GM23338 (cell line): ENCODE data around the gene ZYG11B. TPM values are rescaled to one million over a fixed set of nuclear protein-coding genes. Genes with fewer than 3 reads are reported as not detected.

ENCODE experiments used
- ATAC-seq: fragments of 200-7000 bp; cut with Tn5 transposase; 3 replicates; pipeline ENCODE4 v1.9.1; 2020
- DNase-seq: peaks from one replicate; pipeline ENCODE4 v3.0.0-alpha.2; 2015; ENCODE audit warnings: low spot score
- H2AFZ ChIP-seq: fragments of 200-600 bp; sonication (generic); 2 replicates; pipeline ENCODE4 v1.8.0; 2016; ENCODE audit warnings: antibody characterized with exemption, mild to moderate bottlenecking, moderate library complexity
- H3F3A ChIP-seq: fragments of 200-600 bp; sonication (generic); replicated peaks from 2 replicates; pipeline ENCODE4 v1.8.0; 2017; ENCODE audit warnings: antibody characterized with exemption, mixed run types, low read depth
- H3K27ac ChIP-seq: fragments of 200-600 bp; sonication (generic); 2 replicates; pipeline ENCODE4 v1.6.1; 2016; ENCODE audit warnings: low read depth
- H3K27me3 ChIP-seq: fragments of 200-600 bp; sonication (generic); 2 replicates; pipeline ENCODE4 v1.8.0; 2016; ENCODE audit warnings: mild to moderate bottlenecking, mixed run types, moderate library complexity; ENCODE audit not compliant: insufficient read depth
- H3K36me3 ChIP-seq: fragments of 200-600 bp; sonication (generic); 2 replicates; pipeline ENCODE4 v1.8.0; 2016; ENCODE audit warnings: mild to moderate bottlenecking; ENCODE audit not compliant: insufficient read depth
- H3K4me1 ChIP-seq: fragments of 200-600 bp; sonication (generic); 2 replicates; pipeline ENCODE4 v1.8.0; 2016; ENCODE audit warnings: mild to moderate bottlenecking, moderate library complexity; ENCODE audit not compliant: insufficient read depth
- H3K4me2 ChIP-seq: fragments of 200-600 bp; sonication (generic); 2 replicates; pipeline ENCODE4 v1.7.1; 2017; ENCODE audit warnings: mixed run types
- H3K4me3 ChIP-seq: fragments of 200-600 bp; sonication (generic); 2 replicates; pipeline ENCODE4 v1.6.1; 2016; ENCODE audit warnings: mixed run types
- H3K79me2 ChIP-seq: fragments of 200-600 bp; sonication (generic); replicated peaks from 2 replicates; pipeline ENCODE4 v1.8.0; 2017; ENCODE audit warnings: mild to moderate bottlenecking; ENCODE audit not compliant: insufficient read depth
- H3K9me2 ChIP-seq: fragments of 200-600 bp; sonication (generic); 2 replicates; pipeline ENCODE4 v1.8.0; 2017; ENCODE audit not compliant: insufficient read depth
- H4K20me1 ChIP-seq: fragments of 200-600 bp; sonication (generic); replicated peaks from 2 replicates; pipeline ENCODE4 v1.8.0; 2017; ENCODE audit warnings: mild to moderate bottlenecking; ENCODE audit not compliant: insufficient read depth
- H3K27ac Mint-ChIP-seq: 2 replicates; pipeline ENCODE4 v1.8.0; 2020; ENCODE audit warnings: inconsistent platforms, mild to moderate bottlenecking, moderate library complexity, mixed read lengths
- H3K27me3 Mint-ChIP-seq: 3 replicates; pipeline ENCODE4 v1.8.0; 2022; ENCODE audit warnings: low read depth, mild to moderate bottlenecking, moderate library complexity, mixed read lengths, inconsistent platforms; ENCODE audit not compliant: insufficient read depth, poor library complexity
- H3K36me3 Mint-ChIP-seq: 3 replicates; pipeline ENCODE4 v1.8.0; 2021; ENCODE audit warnings: low read depth, mild to moderate bottlenecking, inconsistent platforms, moderate library complexity, mixed read lengths
- H3K4me1 Mint-ChIP-seq: 3 replicates; pipeline ENCODE4 v1.8.0; 2020; ENCODE audit warnings: mild to moderate bottlenecking, inconsistent platforms, mixed read lengths
- H3K4me3 Mint-ChIP-seq: 3 replicates; pipeline ENCODE4 v1.8.0; 2021; ENCODE audit warnings: moderate library complexity, mild to moderate bottlenecking, inconsistent platforms, mixed read lengths
- H3K9me3 Mint-ChIP-seq: 3 replicates; pipeline ENCODE4 v1.8.0; 2020; ENCODE audit warnings: moderate library complexity, mild to moderate bottlenecking, inconsistent platforms, mixed read lengths
- CREB1 ChIP-seq: fragments of 250-450 bp; sonication (Bioruptor Pico); IDR thresholded peaks from 2 replicates; pipeline ENCODE4 v1.5.0; 2020; ENCODE audit warnings: low read depth, mild to moderate bottlenecking, moderate library complexity
- EZH2phosphoT487 ChIP-seq: fragments of 200-600 bp; sonication (generic); IDR thresholded peaks from one replicate; pipeline ENCODE4 v1.8.1; 2018; ENCODE audit warnings: antibody characterized with exemption; ENCODE audit not compliant: unreplicated experiment
- JUNB ChIP-seq: IDR thresholded peaks from one replicate; pipeline ENCODE4 v1.6.1; 2016; ENCODE audit warnings: antibody characterized with exemption; ENCODE audit not compliant: unreplicated experiment
- NANOG ChIP-seq: IDR thresholded peaks from 2 replicates; pipeline ENCODE4 v1.6.1; 2016; ENCODE audit warnings: antibody characterized with exemption, borderline replicate concordance
- POLR2AphosphoS5 ChIP-seq: IDR thresholded peaks from 2 replicates; pipeline ENCODE4 v1.6.1; 2016; ENCODE audit warnings: antibody characterized with exemption, low read depth
- STAT1 ChIP-seq: IDR thresholded peaks from one replicate; pipeline ENCODE4 v1.6.1; 2016; ENCODE audit warnings: antibody characterized with exemption; ENCODE audit not compliant: unreplicated experiment
- ZNF114 ChIP-seq: fragments of 250-450 bp; sonication (Bioruptor Pico); IDR thresholded peaks from 2 replicates; pipeline ENCODE4 v1.5.0; 2020; ENCODE audit warnings: mild to moderate bottlenecking, moderate library complexity
- ZNF331 ChIP-seq: fragments of 250-450 bp; sonication (Bioruptor Pico); IDR thresholded peaks from 2 replicates; pipeline ENCODE4 v1.5.0; 2020; ENCODE audit warnings: low read depth, mild to moderate bottlenecking, moderate library complexity
- polyA plus RNA-seq: library from polyadenylated mRNA; unstranded; fragments of >200 nt; fragmentation: Nextera tagmentation; extraction: Ambion mirVana; gene quantifications from 2 replicates; pipeline ENCODE4 v1.2.1, GENCODE V29; 2016
- total RNA-seq: library from RNA; depleted of rRNA; stranded (reverse); fragments of >200 nt; shearing (Covaris generic); gene quantifications from 2 replicates; pipeline ENCODE4 v1.2.3, GENCODE V29; 2014
- TF ChIP-seq, protein P1 (sequence below), 2 experiments: fragments of 200-600 bp in 1 of 2; sonication (generic) in 1 of 2; conservative IDR thresholded peaks; 2 replicates each; pipeline versions ENCODE4 v1.5.1 to v1.6.1; 2016 to 2017; ENCODE audit warnings: antibody characterized with exemption in 2 of 2, low read depth in 2 of 2, mild to moderate bottlenecking in 2 of 2, moderate library complexity in 1 of 2
- TF ChIP-seq, protein P2 (sequence below): fragments of 250-450 bp; sonication (Bioruptor Pico); IDR thresholded peaks from 2 replicates; pipeline ENCODE4 v1.5.0; 2020; ENCODE audit warnings: mild to moderate bottlenecking, moderate library complexity
- TF ChIP-seq, protein P3 (sequence below): IDR thresholded peaks from one replicate; pipeline ENCODE4 v1.6.1; 2018; ENCODE audit warnings: antibody characterized with exemption; ENCODE audit not compliant: unreplicated experiment

ZYG11B gene
- total and polyA plus RNA-seq, 2 experiments from 2014 or later = 7.8 to 42.3 TPM

- TF ChIP-seq, protein P1, sequence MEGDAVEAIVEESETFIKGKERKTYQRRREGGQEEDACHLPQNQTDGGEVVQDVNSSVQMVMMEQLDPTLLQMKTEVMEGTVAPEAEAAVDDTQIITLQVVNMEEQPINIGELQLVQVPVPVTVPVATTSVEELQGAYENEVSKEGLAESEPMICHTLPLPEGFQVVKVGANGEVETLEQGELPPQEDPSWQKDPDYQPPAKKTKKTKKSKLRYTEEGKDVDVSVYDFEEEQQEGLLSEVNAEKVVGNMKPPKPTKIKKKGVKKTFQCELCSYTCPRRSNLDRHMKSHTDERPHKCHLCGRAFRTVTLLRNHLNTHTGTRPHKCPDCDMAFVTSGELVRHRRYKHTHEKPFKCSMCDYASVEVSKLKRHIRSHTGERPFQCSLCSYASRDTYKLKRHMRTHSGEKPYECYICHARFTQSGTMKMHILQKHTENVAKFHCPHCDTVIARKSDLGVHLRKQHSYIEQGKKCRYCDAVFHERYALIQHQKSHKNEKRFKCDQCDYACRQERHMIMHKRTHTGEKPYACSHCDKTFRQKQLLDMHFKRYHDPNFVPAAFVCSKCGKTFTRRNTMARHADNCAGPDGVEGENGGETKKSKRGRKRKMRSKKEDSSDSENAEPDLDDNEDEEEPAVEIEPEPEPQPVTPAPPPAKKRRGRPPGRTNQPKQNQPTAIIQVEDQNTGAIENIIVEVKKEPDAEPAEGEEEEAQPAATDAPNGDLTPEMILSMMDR (conservative IDR thresholded peaks at IDR 0.05; ENCODE audit: low read depth in 2 of 2) = no peak
- TF ChIP-seq POLR2AphosphoS5 (no peak), EZH2phosphoT487 (no peak), STAT1 (no peak), JUNB (no peak)
These were observed 39.4 kb upstream of the ZYG11B start (continued) for GRCh38 chr1:52686830-52687229.

- peaks cover 4% of the 10 kb centered on the region; the same call in 1 of the 3 replicates for H3K4me1 Mint-ChIP-seq
- peaks cover 49% of the 10 kb centered on the region for H3K79me2 ChIP-seq
- peaks cover 75% of the 10 kb centered on the region for H3K36me3 Mint-ChIP-seq
- peaks cover 17% of the 10 kb centered on the region for H3K36me3 ChIP-seq
- H3F3A ChIP-seq = peaks cover 12% of the 10 kb centered on the region
- no peak overlapping the region for H3K4me3 ChIP-seq
- H4K20me1 ChIP-seq = peaks cover 32% of the 10 kb centered on the region
- H3K27ac ChIP-seq = no peak overlapping the region
- H3K27me3 Mint-ChIP-seq = peaks cover 3% of the 10 kb centered on the region
- ATAC-seq (no peak), DNase-seq (no peak)
- H3K4me3 Mint-ChIP-seq = no peak overlapping the region
- no peak overlapping the region for H3K4me2 ChIP-seq
- H3K9me2 ChIP-seq = no peaks in the 10 kb centered on the region
- H3K9me3 Mint-ChIP-seq = no peaks in the 10 kb centered on the region
- H2AFZ ChIP-seq = no peak overlapping the region
- H3K4me1 ChIP-seq = peaks cover 3% of the 10 kb centered on the region; the same call in 1 of the 2 replicates
- no peaks in the 10 kb centered on the region for H3K27me3 ChIP-seq
- no peak overlapping the region for H3K27ac Mint-ChIP-seq
- TF ChIP-seq NANOG (no peak), ZNF114 (CRISPR knock-in tag) (no peak), EZH2phosphoT487 (no peak), CREB1 (CRISPR knock-in tag) (no peak), JUNB (no peak), STAT1 (no peak), ZNF331 (CRISPR knock-in tag) (no peak), POLR2AphosphoS5 (no peak)
- TF ChIP-seq, protein P1 (conservative IDR thresholded peaks at IDR 0.05; ENCODE audit: low read depth in 2 of 2) = no peak
- TF ChIP-seq, protein P2, sequence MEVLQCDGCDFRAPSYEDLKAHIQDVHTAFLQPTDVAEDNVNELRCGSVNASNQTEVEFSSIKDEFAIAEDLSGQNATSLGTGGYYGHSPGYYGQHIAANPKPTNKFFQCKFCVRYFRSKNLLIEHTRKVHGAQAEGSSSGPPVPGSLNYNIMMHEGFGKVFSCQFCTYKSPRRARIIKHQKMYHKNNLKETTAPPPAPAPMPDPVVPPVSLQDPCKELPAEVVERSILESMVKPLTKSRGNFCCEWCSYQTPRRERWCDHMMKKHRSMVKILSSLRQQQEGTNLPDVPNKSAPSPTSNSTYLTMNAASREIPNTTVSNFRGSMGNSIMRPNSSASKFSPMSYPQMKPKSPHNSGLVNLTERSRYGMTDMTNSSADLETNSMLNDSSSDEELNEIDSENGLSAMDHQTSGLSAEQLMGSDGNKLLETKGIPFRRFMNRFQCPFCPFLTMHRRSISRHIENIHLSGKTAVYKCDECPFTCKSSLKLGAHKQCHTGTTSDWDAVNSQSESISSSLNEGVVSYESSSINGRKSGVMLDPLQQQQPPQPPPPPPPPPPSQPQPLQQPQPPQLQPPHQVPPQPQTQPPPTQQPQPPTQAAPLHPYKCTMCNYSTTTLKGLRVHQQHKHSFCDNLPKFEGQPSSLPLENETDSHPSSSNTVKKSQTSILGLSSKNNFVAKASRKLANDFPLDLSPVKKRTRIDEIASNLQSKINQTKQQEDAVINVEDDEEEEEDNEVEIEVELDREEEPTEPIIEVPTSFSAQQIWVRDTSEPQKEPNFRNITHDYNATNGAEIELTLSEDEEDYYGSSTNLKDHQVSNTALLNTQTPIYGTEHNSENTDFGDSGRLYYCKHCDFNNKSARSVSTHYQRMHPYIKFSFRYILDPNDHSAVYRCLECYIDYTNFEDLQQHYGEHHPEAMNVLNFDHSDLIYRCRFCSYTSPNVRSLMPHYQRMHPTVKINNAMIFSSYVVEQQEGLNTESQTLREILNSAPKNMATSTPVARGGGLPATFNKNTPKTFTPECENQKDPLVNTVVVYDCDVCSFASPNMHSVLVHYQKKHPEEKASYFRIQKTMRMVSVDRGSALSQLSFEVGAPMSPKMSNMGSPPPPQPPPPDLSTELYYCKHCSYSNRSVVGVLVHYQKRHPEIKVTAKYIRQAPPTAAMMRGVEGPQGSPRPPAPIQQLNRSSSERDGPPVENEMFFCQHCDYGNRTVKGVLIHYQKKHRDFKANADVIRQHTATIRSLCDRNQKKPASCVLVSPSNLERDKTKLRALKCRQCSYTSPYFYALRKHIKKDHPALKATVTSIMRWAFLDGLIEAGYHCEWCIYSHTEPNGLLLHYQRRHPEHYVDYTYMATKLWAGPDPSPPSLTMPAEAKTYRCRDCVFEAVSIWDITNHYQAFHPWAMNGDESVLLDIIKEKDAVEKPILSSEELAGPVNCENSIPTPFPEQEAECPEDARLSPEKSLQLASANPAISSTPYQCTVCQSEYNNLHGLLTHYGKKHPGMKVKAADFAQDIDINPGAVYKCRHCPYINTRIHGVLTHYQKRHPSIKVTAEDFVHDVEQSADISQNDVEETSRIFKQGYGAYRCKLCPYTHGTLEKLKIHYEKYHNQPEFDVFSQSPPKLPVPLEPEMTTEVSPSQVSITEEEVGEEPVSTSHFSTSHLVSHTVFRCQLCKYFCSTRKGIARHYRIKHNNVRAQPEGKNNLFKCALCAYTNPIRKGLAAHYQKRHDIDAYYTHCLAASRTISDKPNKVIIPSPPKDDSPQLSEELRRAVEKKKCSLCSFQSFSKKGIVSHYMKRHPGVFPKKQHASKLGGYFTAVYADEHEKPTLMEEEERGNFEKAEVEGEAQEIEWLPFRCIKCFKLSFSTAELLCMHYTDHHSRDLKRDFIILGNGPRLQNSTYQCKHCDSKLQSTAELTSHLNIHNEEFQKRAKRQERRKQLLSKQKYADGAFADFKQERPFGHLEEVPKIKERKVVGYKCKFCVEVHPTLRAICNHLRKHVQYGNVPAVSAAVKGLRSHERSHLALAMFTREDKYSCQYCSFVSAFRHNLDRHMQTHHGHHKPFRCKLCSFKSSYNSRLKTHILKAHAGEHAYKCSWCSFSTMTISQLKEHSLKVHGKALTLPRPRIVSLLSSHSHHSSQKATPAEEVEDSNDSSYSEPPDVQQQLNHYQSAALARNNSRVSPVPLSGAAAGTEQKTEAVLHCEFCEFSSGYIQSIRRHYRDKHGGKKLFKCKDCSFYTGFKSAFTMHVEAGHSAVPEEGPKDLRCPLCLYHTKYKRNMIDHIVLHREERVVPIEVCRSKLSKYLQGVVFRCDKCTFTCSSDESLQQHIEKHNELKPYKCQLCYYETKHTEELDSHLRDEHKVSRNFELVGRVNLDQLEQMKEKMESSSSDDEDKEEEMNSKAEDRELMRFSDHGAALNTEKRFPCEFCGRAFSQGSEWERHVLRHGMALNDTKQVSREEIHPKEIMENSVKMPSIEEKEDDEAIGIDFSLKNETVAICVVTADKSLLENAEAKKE (CRISPR knock-in tag) = no peak
- TF ChIP-seq, protein P3, sequence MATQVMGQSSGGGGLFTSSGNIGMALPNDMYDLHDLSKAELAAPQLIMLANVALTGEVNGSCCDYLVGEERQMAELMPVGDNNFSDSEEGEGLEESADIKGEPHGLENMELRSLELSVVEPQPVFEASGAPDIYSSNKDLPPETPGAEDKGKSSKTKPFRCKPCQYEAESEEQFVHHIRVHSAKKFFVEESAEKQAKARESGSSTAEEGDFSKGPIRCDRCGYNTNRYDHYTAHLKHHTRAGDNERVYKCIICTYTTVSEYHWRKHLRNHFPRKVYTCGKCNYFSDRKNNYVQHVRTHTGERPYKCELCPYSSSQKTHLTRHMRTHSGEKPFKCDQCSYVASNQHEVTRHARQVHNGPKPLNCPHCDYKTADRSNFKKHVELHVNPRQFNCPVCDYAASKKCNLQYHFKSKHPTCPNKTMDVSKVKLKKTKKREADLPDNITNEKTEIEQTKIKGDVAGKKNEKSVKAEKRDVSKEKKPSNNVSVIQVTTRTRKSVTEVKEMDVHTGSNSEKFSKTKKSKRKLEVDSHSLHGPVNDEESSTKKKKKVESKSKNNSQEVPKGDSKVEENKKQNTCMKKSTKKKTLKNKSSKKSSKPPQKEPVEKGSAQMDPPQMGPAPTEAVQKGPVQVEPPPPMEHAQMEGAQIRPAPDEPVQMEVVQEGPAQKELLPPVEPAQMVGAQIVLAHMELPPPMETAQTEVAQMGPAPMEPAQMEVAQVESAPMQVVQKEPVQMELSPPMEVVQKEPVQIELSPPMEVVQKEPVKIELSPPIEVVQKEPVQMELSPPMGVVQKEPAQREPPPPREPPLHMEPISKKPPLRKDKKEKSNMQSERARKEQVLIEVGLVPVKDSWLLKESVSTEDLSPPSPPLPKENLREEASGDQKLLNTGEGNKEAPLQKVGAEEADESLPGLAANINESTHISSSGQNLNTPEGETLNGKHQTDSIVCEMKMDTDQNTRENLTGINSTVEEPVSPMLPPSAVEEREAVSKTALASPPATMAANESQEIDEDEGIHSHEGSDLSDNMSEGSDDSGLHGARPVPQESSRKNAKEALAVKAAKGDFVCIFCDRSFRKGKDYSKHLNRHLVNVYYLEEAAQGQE = no peak
These were observed 34.4 kb upstream of the ZYG11B start for GRCh38 chr1:52691821-52692220.
